NCI-H510A (cell line): ENCODE measurements around the gene ACTR1B.
"Not testable (repeated sequence)": the region's sequence is repeated elsewhere in the genome, so short reads cannot be mapped to it uniquely, and the experiment has no call there.

ENCODE experiments used
- DNase-seq: peaks from one replicate; lab custom pipeline; 2025; lab: John Stamatoyannopoulos, UW

Gene ACTR1B

GRCh38 chr2:97663962-97664635, at the start of gene ACTR1B:
TSS of gene ACTR1B (minus strand) at chr2:97664044. CDS start at chr2:97663890, 154 bp downstream.
- DNase-seq, result peak; percentile 86

GRCh38 chr2:97712693-97713295, 49.0 kb upstream of the ACTR1B start:
- no peak for DNase-seq

GRCh38 chr2:97712175-97712574, 48.3 kb upstream of the ACTR1B start:
- DNase-seq, result not testable (repeated sequence)

- no peak for DNase-seq
Measured at GRCh38 chr2:97711394-97711711, 47.5 kb upstream of the ACTR1B start.

- DNase-seq, result no peak
Measured at GRCh38 chr2:97708608-97709007, 44.8 kb upstream of the ACTR1B start.

GRCh38 chr2:97708048-97708380, 44.2 kb upstream of the ACTR1B start:
- no peak for DNase-seq

- no peak for DNase-seq
Measured at GRCh38 chr2:97707362-97708047, 43.7 kb upstream of the ACTR1B start.

GRCh38 chr2:97706708-97707345, 43.0 kb upstream of the ACTR1B start:
- DNase-seq, result no peak

- DNase-seq, result no peak
Measured at GRCh38 chr2:97706112-97706511, 42.3 kb upstream of the ACTR1B start.

- DNase-seq, result no peak
Measured at GRCh38 chr2:97704989-97705388, 41.1 kb upstream of the ACTR1B start.

GRCh38 chr2:97703741-97704140, 39.9 kb upstream of the ACTR1B start:
- no peak for DNase-seq

- no peak for DNase-seq
Measured at GRCh38 chr2:97702731-97703470, 39.1 kb upstream of the ACTR1B start.

- DNase-seq, result no peak
Measured at GRCh38 chr2:97701851-97702465, 38.1 kb upstream of the ACTR1B start.

- no peak for DNase-seq
Measured at GRCh38 chr2:97701186-97701585, 37.3 kb upstream of the ACTR1B start.

- DNase-seq, result peak; percentile 12
Measured at GRCh38 chr2:97699765-97700444, 36.1 kb upstream of the ACTR1B start.

- no peak for DNase-seq
Measured at GRCh38 chr2:97698530-97698929, 34.7 kb upstream of the ACTR1B start.

GRCh38 chr2:97697252-97698235, 33.7 kb upstream of the ACTR1B start:
- peak; percentile 15 for DNase-seq

- no peak for DNase-seq
Measured at GRCh38 chr2:97695744-97696143, 31.9 kb upstream of the ACTR1B start.

- DNase-seq, result no peak
Measured at GRCh38 chr2:97693476-97693875, 29.6 kb upstream of the ACTR1B start.

- DNase-seq, result no peak
Measured at GRCh38 chr2:97691166-97691565, 27.3 kb upstream of the ACTR1B start.
